Tibial nerve (tissue), 4 donors: ENCODE data around the gene KIAA0040.

ENCODE experiments used
- CTCF ChIP-seq, 5 experiments: fragments of 200-600 bp in 3 of 5; fragments of 450-650 bp in 2 of 5; sonication (generic) in 3 of 5; IDR thresholded peaks; one replicate each; pipeline ENCODE4 v1.5.1; 2016 to 2019; ENCODE audit warnings: antibody characterized with exemption in 5 of 5, mild to moderate bottlenecking in 3 of 5, moderate library complexity in 2 of 5
- EP300 ChIP-seq, 2 donors: sonication (generic); formaldehyde crosslinking; IDR thresholded peaks; one replicate each; pipeline ENCODE4 v1.6.1; 2017; ENCODE audit warnings: antibody characterized with exemption in 2 of 2, mild to moderate bottlenecking in 1 of 2
- POLR2A ChIP-seq, 2 donors: fragments of 450-650 bp; IDR thresholded peaks; one replicate each; pipeline ENCODE4 v1.6.1; 2017; ENCODE audit warnings: antibody characterized with exemption in 2 of 2, mild to moderate bottlenecking in 2 of 2, moderate library complexity in 2 of 2

- TF ChIP-seq CTCF (IDR thresholded peaks at IDR 0.05): no peak
- TF ChIP-seq POLR2A (IDR thresholded peaks at IDR 0.05): no peak
- TF ChIP-seq EP300 (IDR thresholded peaks at IDR 0.05): no peak
Observed at GRCh38 chr1:175129997-175130648, 62.5 kb downstream of the KIAA0040 start.
